Esophagus muscularis mucosa (tissue), 4 donors: ENCODE measurements around the gene STK25. TPM values are rescaled to one million over a fixed set of nuclear protein-coding genes. Genes with fewer than 3 reads are reported as not detected.

Experiments
- DNase-seq: peaks from one replicate; pipeline ENCODE4 v3.0.0-alpha.2; 2017; ENCODE audit errors: extremely low spot score
- H3K27ac ChIP-seq, 4 donors: fragments of 200-600 bp; sonication (generic); replicated peaks in 1 of 4; 1 replicate in 3 of 4; 2 replicates in 1 of 4; pipeline ENCODE4 v1.5.1; 2016 to 2019; ENCODE audit warnings: mild to moderate bottlenecking in 1 of 4
- H3K27me3 ChIP-seq, 4 donors: fragments of 200-600 bp; sonication (generic); one replicate each; pipeline versions ENCODE4 v1.5.1 to v1.6.0; 2016 to 2019
- H3K36me3 ChIP-seq, 4 donors: fragments of 200-600 bp; sonication (generic); one replicate each; pipeline ENCODE4 v1.5.1; 2016 to 2019
- H3K4me1 ChIP-seq, 4 donors: fragments of 200-600 bp; sonication (generic); one replicate each; pipeline ENCODE4 v1.5.1; 2016 to 2019
- H3K4me3 ChIP-seq, 4 donors: fragments of 200-600 bp; sonication (generic); 1 replicate in 2 of 4; 2 replicates in 2 of 4; pipeline ENCODE4 v1.5.1; 2016 to 2019; ENCODE audit warnings: mild to moderate bottlenecking in 4 of 4, moderate library complexity in 1 of 4
- H3K9me3 ChIP-seq, 4 donors: fragments of 200-600 bp; sonication (generic); 1 replicate in 3 of 4; 2 replicates in 1 of 4; pipeline ENCODE4 v1.5.1; 2016 to 2019
- EP300 ChIP-seq: sonication (generic); formaldehyde crosslinking; IDR thresholded peaks from one replicate; pipeline ENCODE4 v1.6.1; 2017; ENCODE audit warnings: antibody characterized with exemption
- POLR2A ChIP-seq: fragments of 450-650 bp; IDR thresholded peaks from one replicate; pipeline ENCODE4 v1.6.1; 2017; ENCODE audit warnings: antibody characterized with exemption, moderate library complexity, mild to moderate bottlenecking, low read depth
- POLR2AphosphoS5 ChIP-seq, 2 donors: sonication (generic); formaldehyde crosslinking; IDR thresholded peaks; one replicate each; pipeline ENCODE4 v1.6.1; 2017; ENCODE audit warnings: antibody characterized with exemption in 2 of 2
- WGBS: methylation state at CpG from one replicate; pipeline ENCODE4 v1.1.5; 2018; 5-methylcytosine and 5-hydroxymethylcytosine counted together
- intact Hi-C: fragments of 100-400 bp; cut with DNase I; formaldehyde crosslinking; loops from one replicate; pipeline ENCODE4 v1.15.1; 2023
- total RNA-seq, 4 donors: library from RNA; depleted of rRNA; stranded (reverse); fragments of >200 nt; gene quantifications; one replicate each; pipeline versions ENCODE4 v1.1.0 to v1.2.1, GENCODE V29; 2016
- TF ChIP-seq, protein P1 (sequence below), 3 experiments: fragments of 200-600 bp in 2 of 3; fragments of 450-650 bp in 1 of 3; sonication (generic) in 2 of 3; IDR thresholded peaks; one replicate each; pipeline ENCODE4 v1.5.1; 2017 to 2019; ENCODE audit warnings: antibody characterized with exemption in 3 of 3, mild to moderate bottlenecking in 2 of 3, moderate library complexity in 1 of 3

Gene STK25
- total RNA-seq, 4 donors from 2014 or later = 127 to 220 (median 153) TPM

- intact Hi-C loops = no loop called here
- H3K27ac ChIP-seq = no peak overlapping the region
- H3K9me3 ChIP-seq = no peaks in the 10 kb centered on the region
- TF ChIP-seq POLR2AphosphoS5 (IDR thresholded peaks at IDR 0.05) (no peak), POLR2A (no peak), EP300 (no peak)
- TF ChIP-seq, protein P1, sequence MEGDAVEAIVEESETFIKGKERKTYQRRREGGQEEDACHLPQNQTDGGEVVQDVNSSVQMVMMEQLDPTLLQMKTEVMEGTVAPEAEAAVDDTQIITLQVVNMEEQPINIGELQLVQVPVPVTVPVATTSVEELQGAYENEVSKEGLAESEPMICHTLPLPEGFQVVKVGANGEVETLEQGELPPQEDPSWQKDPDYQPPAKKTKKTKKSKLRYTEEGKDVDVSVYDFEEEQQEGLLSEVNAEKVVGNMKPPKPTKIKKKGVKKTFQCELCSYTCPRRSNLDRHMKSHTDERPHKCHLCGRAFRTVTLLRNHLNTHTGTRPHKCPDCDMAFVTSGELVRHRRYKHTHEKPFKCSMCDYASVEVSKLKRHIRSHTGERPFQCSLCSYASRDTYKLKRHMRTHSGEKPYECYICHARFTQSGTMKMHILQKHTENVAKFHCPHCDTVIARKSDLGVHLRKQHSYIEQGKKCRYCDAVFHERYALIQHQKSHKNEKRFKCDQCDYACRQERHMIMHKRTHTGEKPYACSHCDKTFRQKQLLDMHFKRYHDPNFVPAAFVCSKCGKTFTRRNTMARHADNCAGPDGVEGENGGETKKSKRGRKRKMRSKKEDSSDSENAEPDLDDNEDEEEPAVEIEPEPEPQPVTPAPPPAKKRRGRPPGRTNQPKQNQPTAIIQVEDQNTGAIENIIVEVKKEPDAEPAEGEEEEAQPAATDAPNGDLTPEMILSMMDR (IDR thresholded peaks at IDR 0.05) = no peak
- no peak for DNase-seq
- H3K27me3 ChIP-seq = no peaks in the 10 kb centered on the region
- WGBS = 92% methylated on average over 2 of the region's 2 CpGs
- H3K36me3 ChIP-seq = peaks cover 5 to 41% (median 13%) of the 10 kb centered on the region in 4 donors
- H3K4me3 ChIP-seq = no peak overlapping the region
- H3K4me1 ChIP-seq = no peaks in the 10 kb centered on the region
These were observed 38.6 kb downstream of the STK25 start for GRCh38 chr2:241469746-241470145.

- Histone ChIP-seq H3K9me3 (no peaks in the 10 kb centered on the region), H3K4me1 (no peaks in the 10 kb centered on the region), H3K27ac (no peak overlapping the region), H3K4me3 (no peak overlapping the region), H3K27me3 (no peaks in the 10 kb centered on the region), H3K36me3 (peaks cover 5 to 52% (median 17%) of the 10 kb centered on the region in 4 donors)
- no peak for TF ChIP-seq POLR2AphosphoS5 (IDR thresholded peaks at IDR 0.05)
- TF ChIP-seq EP300 = no peak
- no peak for TF ChIP-seq POLR2A
- TF ChIP-seq, protein P1 (IDR thresholded peaks at IDR 0.05) = no peak
- 60% methylated on average over 1 of the region's 2 CpGs for WGBS
- DNase-seq = no peak
- intact Hi-C loops = no loop called here
These were observed 40.0 kb downstream of the STK25 start for GRCh38 chr2:241468476-241468781.

DNA sequence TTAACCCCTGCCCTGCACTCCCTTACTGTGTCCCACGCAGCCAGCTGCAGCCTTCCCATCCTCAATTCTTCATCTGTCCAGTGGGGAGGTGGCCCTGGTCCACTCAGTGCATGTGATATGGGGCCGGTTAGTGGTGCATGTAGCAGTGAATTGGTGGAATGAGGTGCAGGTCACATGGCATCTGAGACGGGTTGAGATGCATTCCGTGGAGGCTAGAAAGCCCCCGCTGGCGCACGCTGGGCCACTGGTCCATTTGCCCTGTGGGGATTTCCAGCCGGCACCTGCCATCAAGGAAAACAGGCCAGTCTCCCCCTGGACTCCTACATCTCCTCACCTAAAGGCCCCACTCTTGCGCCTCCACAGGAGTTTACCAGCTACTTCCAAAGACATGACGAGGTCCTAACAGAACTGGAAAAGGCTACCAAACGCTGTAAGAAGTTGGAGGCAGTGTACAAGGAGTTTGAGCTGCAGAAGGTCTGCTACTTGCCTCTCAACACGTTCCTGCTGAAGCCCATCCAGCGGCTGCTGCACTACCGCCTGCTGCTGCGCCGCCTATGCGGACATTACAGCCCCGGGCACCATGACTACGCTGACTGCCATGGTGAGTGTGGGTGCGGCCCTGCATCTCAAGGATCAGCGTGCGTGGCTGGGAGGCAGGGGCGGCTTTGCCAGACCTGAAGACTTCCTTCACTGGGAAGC lies 40.5 kb downstream of the STK25 start:
- peaks cover 5 to 57% (median 21%) of the 10 kb centered on the region in 4 donors for H3K36me3 ChIP-seq
- no peaks in the 10 kb centered on the region for H3K27me3 ChIP-seq
- 98% methylated on average over 10 of the region's 23 CpGs for WGBS
- H3K4me1 ChIP-seq = no peaks in the 10 kb centered on the region
- TF ChIP-seq POLR2A (no peak), POLR2AphosphoS5 (IDR thresholded peaks at IDR 0.05) (no peak), EP300 (no peak)
- TF ChIP-seq, protein P1 (IDR thresholded peaks at IDR 0.05) = no peak
- intact Hi-C loops = no loop called here
- no peak overlapping the region for H3K27ac ChIP-seq
- no peak overlapping the region for H3K4me3 ChIP-seq
- no peaks in the 10 kb centered on the region for H3K9me3 ChIP-seq
- no peak for DNase-seq

DNA sequence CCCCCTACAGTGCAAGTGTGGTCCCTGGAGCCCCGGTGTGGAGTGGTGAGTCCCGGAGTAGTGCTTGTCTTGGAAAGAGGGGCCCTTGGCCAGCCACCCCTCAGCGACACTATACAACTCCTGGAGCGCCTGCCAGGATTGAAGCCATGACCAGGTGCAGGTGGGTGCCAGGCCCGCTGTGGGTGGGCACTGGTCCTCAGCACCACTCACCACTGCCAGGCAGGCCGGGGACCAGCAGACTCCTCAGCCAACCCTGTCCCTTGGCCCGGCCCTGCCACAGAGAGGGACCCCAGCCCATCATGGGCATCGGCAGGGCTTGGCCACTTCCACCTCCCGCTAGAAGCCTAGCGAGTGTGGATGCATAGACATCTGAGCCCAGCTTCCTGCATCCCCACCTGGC lies 42.2 kb downstream of the STK25 start:
- WGBS = 100% methylated on average over 3 of the region's 10 CpGs
- H3K27me3 ChIP-seq = no peaks in the 10 kb centered on the region
- H3K9me3 ChIP-seq = no peaks in the 10 kb centered on the region
- H3K27ac ChIP-seq = no peak overlapping the region
- intact Hi-C loops = no loop called here
- H3K36me3 ChIP-seq = peaks cover 5 to 64% (median 22%) of the 10 kb centered on the region in 4 donors
- DNase-seq = no peak
- H3K4me3 ChIP-seq = no peak overlapping the region
- H3K4me1 ChIP-seq = no peaks in the 10 kb centered on the region
- no peak for TF ChIP-seq POLR2AphosphoS5 (IDR thresholded peaks at IDR 0.05)
- TF ChIP-seq, protein P1 (IDR thresholded peaks at IDR 0.05) = no peak
- TF ChIP-seq POLR2A = no peak
- no peak for TF ChIP-seq EP300

DNA sequence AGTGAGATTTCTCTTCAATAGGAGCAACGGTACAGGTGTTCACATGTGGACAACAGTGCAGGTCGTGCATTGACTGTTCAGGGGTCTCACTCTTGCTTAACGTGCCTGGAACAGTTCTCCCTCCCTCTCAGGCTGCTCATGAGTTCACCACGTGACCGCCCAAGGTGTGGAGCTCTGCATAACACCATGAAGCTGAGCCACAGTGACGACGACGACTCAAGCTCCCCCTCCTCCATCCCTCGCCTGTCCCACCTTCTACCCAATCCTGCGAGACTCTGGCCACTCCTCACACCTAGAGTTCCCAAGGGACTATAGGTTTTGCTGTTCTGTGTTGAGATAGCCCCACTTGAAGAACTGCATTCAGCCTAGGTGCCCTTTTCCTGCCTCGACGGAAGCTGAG lies 42.8 kb downstream of the STK25 start:
- intact Hi-C loops = no loop called here

More for the DNA sequence above, 42.8 kb downstream of the STK25 start:
- no peak for DNase-seq
- WGBS = 76% methylated on average over 12 of the region's 12 CpGs
- Histone ChIP-seq H3K4me1 (no peaks in the 10 kb centered on the region), H3K27me3 (no peaks in the 10 kb centered on the region), H3K9me3 (no peaks in the 10 kb centered on the region), H3K36me3 (peaks cover 5 to 60% (median 22%) of the 10 kb centered on the region in 4 donors), H3K4me3 (no peak overlapping the region), H3K27ac (no peak overlapping the region)
- TF ChIP-seq POLR2AphosphoS5 (IDR thresholded peaks at IDR 0.05) (no peak), EP300 (no peak), POLR2A (no peak)
- TF ChIP-seq, protein P1 (IDR thresholded peaks at IDR 0.05) = no peak
